Lower leg skin (tissue), 4 donors: ENCODE data around the gene STEAP1. TPM values are rescaled to one million over a fixed set of nuclear protein-coding genes. Genes with fewer than 3 reads are reported as not detected.

Experiments
- DNase-seq, 2 donors: peaks; one replicate each; pipeline ENCODE4 v3.0.0-alpha.2; 2019; ENCODE audit warnings: low spot score in 2 of 2
- H3K4me3 ChIP-seq: fragments of 200-600 bp; sonication (generic); 2 replicates; pipeline ENCODE4 v1.5.1; 2017; ENCODE audit warnings: mild to moderate bottlenecking, low read depth; ENCODE audit not compliant: poor library complexity, severe bottlenecking
- CTCF ChIP-seq, 3 donors: fragments of 450-650 bp; IDR thresholded peaks; one replicate each; pipeline ENCODE4 v1.5.1; 2016; ENCODE audit warnings: antibody characterized with exemption in 3 of 3, mild to moderate bottlenecking in 3 of 3, moderate library complexity in 2 of 3
- POLR2A ChIP-seq, 2 donors: fragments of 450-650 bp; IDR thresholded peaks; one replicate each; pipeline ENCODE4 v1.6.1; 2016 to 2017; ENCODE audit warnings: antibody characterized with exemption in 2 of 2, mild to moderate bottlenecking in 1 of 2, moderate library complexity in 1 of 2
- WGBS, 2 donors: methylation state at CpG; one replicate each; pipeline ENCODE4 v1.1.5; 2018; 5-methylcytosine and 5-hydroxymethylcytosine counted together
- intact Hi-C: fragments of 100-400 bp; cut with DNase I; formaldehyde crosslinking; loops from one replicate; pipeline ENCODE4 v1.15.0; 2023; ENCODE audit warnings: low total_unique reads
- total RNA-seq, 4 donors: library from RNA; depleted of rRNA; stranded (reverse); fragments of >200 nt; gene quantifications; one replicate each; pipeline ENCODE4 v1.1.0, GENCODE V29; 2016

Gene STEAP1
- total RNA-seq, 4 donors from 2014 or later, result 0.27 to 5.9 (median 1.9) TPM

GRCh38 chr7:90194911-90195809 is 40.9 kb downstream of the STEAP1 start:
- intact Hi-C loops, result no loop called here
- 77 to 82% methylated on average over 10 of the region's 10 CpGs for WGBS, 2 donors

GRCh38 chr7:90201500-90202195 is 47.4 kb downstream of the STEAP1 start:
- TF ChIP-seq POLR2A (IDR thresholded peaks at IDR 0.05), result no peak
- no peak for TF ChIP-seq CTCF (IDR thresholded peaks at IDR 0.05)
- intact Hi-C loops, result no loop called here
- H3K4me3 ChIP-seq, result no peak overlapping the region
- 90 to 94% methylated on average over 2 of the region's 2 CpGs for WGBS, 2 donors
- no peak for DNase-seq

More at GRCh38 chr7:90194911-90195809, 40.9 kb downstream of the STEAP1 start:
- no peak for DNase-seq
- H3K4me3 ChIP-seq, result no peak overlapping the region
- TF ChIP-seq CTCF (IDR thresholded peaks at IDR 0.05), result no peak
- TF ChIP-seq POLR2A (IDR thresholded peaks at IDR 0.05), result no peak

DNA sequence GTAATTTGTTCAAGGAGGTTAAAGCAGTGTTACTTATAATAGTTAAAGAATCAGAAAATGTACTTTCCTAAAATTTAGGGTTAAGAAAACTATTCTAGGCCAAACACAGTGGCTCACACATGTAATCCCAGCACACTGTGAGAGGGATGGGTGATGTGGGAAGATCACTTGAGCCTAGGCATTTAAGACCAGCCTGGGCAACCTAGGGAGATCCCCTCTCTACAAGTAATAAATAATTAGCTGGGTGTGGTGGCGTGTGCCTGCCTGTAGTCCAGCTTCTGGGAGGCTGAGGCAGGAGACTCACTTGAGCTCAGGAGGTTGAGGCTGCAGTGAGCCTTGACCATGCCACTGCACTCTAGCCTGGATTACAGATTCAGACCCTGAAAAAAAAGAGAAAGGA is 53.7 kb downstream of the STEAP1 start:
- TF ChIP-seq CTCF (IDR thresholded peaks at IDR 0.05) (no peak), POLR2A (IDR thresholded peaks at IDR 0.05) (no peak)
- no peak overlapping the region for H3K4me3 ChIP-seq
- intact Hi-C loops, result no loop called here
- no peak for DNase-seq
- 77 to 90% methylated on average over 1 of the region's 1 CpG for WGBS, 2 donors

GRCh38 chr7:90209776-90210175 is 55.5 kb downstream of the STEAP1 start:
- intact Hi-C loops, result no loop called here
- 34 to 39% methylated on average over 1 of the region's 1 CpG for WGBS, 2 donors
- no peak overlapping the region for H3K4me3 ChIP-seq
- TF ChIP-seq CTCF (IDR thresholded peaks at IDR 0.05), result no peak
- no peak for DNase-seq

DNA sequence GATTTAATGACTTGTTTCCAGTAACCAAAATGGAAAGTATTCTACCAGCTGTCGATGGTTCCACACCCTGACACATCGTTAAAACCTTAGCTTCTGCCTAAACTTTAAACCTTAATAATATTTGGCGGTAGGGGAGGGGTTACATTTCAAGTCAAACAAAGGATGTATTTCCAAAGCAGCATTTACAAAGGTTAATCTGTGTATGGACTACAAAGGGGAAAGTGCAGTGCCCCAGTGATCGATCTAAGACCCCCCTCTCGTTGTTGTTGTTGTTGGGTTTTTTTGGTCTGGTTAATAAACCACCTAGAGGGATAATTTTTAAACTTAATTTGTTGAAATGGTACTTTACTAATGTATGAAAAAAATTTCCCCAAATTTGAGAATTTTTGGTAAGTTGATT is 56.2 kb downstream of the STEAP1 start:
- intact Hi-C loops, result no loop called here
- DNase-seq, result no peak
- no peak for TF ChIP-seq POLR2A (IDR thresholded peaks at IDR 0.05)
- no peak for TF ChIP-seq CTCF (IDR thresholded peaks at IDR 0.05)
- 73 to 74% methylated on average over 5 of the region's 5 CpGs for WGBS, 2 donors
- no peak overlapping the region for H3K4me3 ChIP-seq
